GM19397 (cell line): ENCODE data around the gene SGF29.
"Not testable (repeated sequence)": the region's sequence is repeated elsewhere in the genome, so short reads cannot be mapped to it uniquely, and the experiment has no call there.

Experiments
- ATAC-seq: cut with Tn5 transposase; IDR thresholded peaks from one replicate; pipeline ENCODE4 v1.9.1; 2021; ENCODE audit warnings: mild to moderate bottlenecking, moderate library complexity; ENCODE audit not compliant: unreplicated experiment

SGF29 gene

DNA sequence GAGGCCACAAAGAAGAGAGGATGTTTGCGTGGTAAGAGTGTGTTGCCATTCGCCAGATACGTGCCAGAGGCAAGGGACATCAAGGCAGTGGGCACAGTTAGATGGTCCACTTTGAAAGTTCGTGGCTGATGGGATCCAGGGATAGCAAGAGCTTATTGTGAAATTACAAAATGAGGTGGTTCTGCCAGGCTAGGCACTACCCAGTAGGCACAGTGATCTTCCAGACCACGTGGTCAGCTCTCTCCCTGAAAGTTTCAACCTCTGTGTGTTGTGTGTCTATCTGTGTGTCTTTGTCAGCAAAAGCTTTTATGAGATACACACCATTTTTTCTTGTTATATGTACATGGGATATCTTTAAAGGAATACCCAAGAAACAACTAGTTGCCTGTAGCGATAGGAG is 9.5 kb downstream of the SGF29 start:
- no peak for ATAC-seq

- ATAC-seq = not testable (repeated sequence)
Observed at GRCh38 chr16:28566233-28566925, 12.7 kb downstream of the SGF29 start.

- no peak for ATAC-seq
Observed at GRCh38 chr16:28567292-28567691, 13.6 kb downstream of the SGF29 start.

GRCh38 chr16:28569021-28569420 is 15.3 kb downstream of the SGF29 start:
- no peak for ATAC-seq

DNA sequence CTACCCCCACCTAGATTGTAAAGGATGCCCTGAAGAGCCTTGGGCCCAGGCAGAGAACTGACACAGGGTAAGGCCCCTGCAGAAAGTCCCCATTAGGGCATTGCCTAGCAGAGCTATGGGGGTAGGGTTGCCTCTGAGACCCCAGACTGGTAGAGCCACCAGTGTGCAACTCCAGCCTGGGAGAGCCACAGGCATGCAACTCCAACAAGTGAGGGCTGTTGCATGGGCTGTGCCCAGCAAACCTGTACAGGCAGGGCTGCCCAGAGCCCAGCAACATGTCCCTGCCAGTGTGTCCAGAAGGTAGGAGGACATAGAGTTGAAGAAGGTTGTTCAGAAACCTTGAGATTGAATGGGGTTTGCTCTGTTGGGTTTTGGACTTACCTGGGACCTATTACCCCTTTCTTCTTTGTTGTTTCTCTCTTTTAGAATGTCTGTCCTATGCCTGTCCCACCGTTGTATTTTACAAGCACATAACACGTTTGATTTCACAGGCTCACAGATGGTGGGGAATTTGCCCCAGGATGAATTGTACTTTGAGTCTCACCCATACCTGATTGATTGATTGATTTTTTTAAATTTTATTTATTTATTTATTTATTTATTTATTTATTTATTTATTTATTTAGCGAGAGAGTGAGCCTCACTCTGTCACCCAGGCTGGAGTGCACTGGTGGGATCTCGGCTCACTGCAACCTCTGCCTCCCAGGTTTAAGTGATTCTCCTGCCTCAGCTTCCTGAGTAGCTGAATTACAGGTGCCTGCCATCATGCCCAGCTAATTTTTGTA is 16.4 kb downstream of the SGF29 start:
- no peak for ATAC-seq

GRCh38 chr16:28572696-28573510 is 19.2 kb downstream of the SGF29 start:
- no peak for ATAC-seq

GRCh38 chr16:28573738-28574718 is 20.3 kb downstream of the SGF29 start:
- no peak for ATAC-seq

GRCh38 chr16:28574925-28575324 is 21.2 kb downstream of the SGF29 start:
- ATAC-seq = no peak

DNA sequence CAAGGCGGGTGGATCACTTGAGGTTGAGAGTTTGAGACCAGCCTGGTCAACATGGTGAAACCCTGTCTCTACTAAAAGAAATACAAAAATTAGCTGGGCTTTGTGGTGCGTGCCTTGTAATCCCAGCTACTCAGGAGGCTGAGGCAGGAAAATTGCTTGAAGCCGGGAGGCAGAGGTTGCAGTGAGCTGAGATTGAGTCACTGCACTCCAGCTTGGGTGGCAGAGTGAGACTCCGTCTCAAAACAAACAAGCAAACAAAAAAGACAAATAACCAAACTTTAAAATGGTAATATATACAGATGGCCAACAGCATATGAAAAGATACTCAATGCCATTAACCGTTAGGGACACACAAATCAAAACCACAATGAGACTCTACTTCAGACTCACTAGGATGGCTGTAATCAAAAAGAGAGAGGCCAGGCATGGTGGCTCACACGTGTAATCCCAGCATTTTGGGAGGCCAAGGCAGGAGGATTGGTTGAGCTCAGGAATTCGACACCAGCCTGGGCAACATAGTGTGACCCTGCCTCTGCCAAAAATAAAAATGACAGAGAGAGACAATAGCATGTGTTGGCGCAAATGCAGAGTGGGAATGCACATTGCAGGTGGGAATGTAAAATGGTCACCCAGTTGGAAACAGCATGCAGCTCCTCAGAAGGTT is 21.9 kb downstream of the SGF29 start:
- no peak for ATAC-seq

DNA sequence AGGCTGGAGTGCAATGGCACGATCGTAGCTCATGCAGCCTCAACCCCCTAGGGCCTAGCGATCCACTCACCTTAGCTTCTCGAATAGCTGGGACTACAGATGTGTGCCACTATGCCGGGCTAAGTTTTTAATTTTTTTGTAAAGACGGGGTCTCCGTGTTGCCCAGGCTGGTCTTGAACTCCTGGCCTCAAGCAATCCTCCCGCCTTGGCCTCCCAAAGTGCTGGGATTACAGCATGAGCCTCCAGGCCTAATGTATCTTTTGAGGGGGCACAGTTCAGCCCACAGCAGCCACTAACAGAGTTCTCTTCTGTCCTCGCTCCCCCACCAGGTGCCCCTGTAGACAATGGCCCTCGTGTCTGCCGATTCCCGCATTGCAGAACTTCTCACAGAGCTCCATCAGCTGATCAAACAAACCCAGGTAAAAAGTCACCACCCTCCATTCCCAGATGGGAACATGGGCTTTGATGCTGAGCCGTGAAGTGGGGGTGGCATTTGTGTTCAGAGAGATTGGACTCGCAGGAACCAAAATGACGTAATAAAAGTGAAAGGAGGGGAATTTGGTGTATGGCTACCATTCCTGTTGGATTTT is 27.1 kb downstream of the SGF29 start:
- ATAC-seq = no peak

- no peak for ATAC-seq
Observed at GRCh38 chr16:28585674-28586073, 32.0 kb downstream of the SGF29 start.

DNA sequence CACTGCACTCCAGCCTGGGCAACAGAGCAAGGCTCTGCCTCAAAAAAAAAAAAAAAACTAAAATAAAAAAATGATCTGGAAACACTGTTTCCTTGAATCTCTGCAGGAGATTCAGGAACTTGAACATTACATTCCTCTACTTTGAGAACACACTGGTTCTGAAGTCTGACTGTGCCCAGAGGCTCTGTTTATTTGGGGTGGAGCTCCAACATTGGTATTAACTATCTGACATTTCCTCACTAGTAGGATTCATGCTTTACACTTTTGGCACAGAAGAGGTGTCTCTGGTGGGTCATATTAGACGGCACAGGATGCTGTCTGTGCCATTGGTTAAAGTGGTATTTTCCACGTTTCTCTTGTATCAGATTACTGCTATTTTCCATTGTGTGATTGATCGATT is 32.7 kb downstream of the SGF29 start:
- no peak for ATAC-seq

GRCh38 chr16:28587386-28587785 is 33.7 kb downstream of the SGF29 start:
- no peak for ATAC-seq

GRCh38 chr16:28589069-28589468 is 35.3 kb downstream of the SGF29 start:
- ATAC-seq = no peak

- no peak for ATAC-seq
Observed at GRCh38 chr16:28589930-28590329, 36.2 kb downstream of the SGF29 start.

DNA sequence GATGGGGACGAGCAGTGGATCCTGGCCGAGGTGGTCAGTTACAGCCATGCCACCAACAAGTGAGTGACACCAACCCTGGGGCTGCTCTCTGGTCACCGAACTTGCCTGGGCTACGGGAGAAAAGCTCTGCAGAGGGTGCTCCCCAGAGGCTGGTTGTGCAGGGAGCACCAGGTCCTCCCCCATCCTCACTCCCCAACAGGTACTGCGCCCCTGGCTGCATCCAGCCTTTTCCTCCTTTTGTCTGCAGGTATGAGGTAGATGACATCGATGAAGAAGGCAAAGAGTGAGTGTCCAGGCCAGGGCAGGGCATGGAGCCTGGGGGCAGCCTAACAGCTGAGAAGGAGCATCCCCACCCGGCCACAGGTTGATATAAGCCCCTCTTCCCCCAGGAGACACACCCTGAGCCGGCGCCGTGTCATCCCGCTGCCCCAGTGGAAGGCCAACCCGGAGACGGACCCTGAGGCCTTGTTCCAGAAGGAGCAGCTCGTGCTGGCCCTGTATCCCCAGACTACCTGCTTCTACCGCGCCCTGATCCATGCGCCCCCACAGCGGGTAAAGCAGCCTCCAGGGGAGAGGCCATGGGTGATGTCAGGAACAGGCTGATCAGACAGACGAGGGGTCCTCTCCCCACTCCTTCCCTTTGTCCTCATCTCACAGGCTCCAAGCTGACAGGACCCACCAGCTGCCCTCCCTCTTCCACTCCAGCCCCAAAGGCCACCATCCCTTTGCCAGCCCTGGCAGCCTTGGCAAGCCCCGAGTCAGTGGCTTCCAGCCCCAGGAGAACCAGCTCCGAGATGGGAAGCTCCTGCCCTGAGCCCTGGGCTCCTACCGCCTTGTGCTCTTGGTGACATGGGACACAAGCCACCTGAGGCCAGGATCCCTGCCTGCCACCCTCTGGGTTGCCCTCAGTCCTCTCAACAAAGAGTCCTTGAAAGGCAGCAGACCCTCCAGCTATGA is 36.9 kb downstream of the SGF29 start:
- ATAC-seq = no peak

DNA sequence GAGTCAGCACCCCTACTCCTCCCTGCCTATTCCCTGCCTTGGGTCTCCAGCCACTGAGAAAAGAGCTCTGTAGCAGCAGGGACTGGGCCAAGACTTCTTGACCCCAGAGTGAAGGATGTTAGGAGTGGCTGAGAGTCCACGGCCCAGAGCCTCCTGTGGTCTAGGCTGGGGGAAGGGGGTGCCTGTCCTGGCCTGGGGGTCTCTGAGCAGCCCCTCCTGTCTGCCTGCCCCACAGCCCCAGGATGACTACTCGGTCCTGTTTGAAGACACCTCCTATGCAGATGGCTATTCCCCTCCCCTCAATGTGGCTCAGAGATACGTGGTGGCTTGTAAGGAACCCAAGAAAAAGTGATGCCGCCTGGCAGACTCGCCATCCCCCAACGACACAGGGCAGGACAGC is 37.6 kb downstream of the SGF29 start:
- ATAC-seq = no peak

DNA sequence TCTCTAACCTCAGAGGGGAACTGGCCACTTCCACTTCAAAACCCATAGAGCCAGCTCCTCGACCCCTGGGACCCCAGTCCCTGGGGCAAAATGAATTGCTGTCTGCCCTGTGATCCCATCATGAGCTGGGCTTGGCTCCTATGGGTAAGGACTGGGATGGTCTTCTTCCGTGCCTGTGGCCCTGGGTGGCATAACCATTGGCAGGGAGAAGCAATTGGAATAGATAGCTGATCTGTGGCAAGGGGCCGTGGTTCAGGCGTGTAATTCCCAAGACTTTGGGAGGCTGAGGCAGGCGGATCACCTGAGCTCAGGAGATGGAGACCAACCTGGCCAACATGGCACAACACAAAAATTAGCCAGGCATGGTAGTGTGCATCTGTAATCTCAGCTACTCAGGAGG is 38.8 kb downstream of the SGF29 start:
- no peak for ATAC-seq
